GM12891 (cell line): ENCODE data around the gene CGB1.
A peak's percentile ranks its signal among the peaks of the same experiment; 100 is the strongest.

Experiments
- DNase-seq: peaks from one replicate; pipeline ENCODE4 v3.0.0; 2011; ENCODE audit warnings: low spot score; ENCODE audit not compliant: insufficient read length
- FAIRE-seq: peaks from 2 replicates; lab custom pipeline; 2011; peaks lifted over from hg19 to GRCh38; lab: Jason Lieb, UNC
- PAX5 ChIP-seq: IDR thresholded peaks from 2 replicates; pipeline ENCODE4 v1.6.1; 2011; ENCODE audit warnings: low read length, moderate library complexity, mild to moderate bottlenecking; ENCODE audit not compliant: insufficient read depth, severe bottlenecking
- POLR2A ChIP-seq: IDR thresholded peaks from 2 replicates; pipeline ENCODE4 v1.6.1; 2011; ENCODE audit warnings: low read depth, low read length, control low read depth
- POLR2AphosphoS5 ChIP-seq: IDR thresholded peaks from 2 replicates; pipeline ENCODE4 v1.6.1; 2011; ENCODE audit warnings: low read depth, low read length, control low read depth
- POU2F2 ChIP-seq: IDR thresholded peaks from 2 replicates; pipeline ENCODE4 v1.6.1; 2011; ENCODE audit warnings: low read depth, mild to moderate bottlenecking, control low read depth, low read length, moderate library complexity
- SPI1 ChIP-seq: IDR thresholded peaks from 2 replicates; pipeline ENCODE4 v1.6.1; 2011; ENCODE audit warnings: low read depth, low read length, control low read depth
- TAF1 ChIP-seq: IDR thresholded peaks from 2 replicates; pipeline ENCODE4 v1.6.1; 2011; ENCODE audit warnings: low read depth, low read length, control low read depth

CGB1 gene

DNA sequence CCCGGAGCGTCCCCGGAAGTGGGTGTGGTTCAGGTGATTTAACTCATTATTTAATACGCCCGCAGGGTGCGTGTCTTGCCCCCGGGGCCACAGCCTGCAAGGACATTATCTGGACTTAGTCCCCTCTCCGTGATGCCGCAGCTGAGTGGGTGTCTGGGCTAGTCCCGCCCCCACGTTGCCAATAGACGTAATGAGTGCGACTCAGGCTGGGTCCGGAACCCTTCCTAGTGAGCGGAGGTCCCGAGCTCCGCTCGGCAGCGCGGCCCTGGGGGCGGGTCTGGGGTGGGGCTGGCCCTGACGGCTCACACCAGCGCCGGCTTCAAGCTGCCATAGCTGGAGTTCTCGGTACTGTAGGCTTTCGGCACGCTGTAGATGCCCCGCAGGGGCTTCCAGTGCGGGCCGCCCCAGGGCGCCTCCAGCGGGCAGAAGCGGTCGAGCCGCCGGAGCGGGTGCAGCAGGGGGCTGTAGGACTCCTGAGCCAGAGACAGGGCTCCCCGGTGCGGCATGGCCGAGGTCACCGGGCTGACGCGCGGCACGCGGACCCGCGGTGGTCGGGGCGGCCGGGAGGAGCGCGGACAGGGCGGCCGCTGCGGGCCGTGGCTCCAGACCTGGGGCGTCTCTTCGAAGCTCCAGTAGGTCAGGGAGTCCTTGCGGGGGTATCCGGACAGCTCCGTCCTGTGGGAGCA, 18.9 kb downstream of the CGB1 start:
- FAIRE-seq = peak; percentile 45
- peak; percentile 89 for DNase-seq
- TF ChIP-seq SPI1 = no peak
- no peak for TF ChIP-seq TAF1
- no peak for TF ChIP-seq PAX5
- no peak for TF ChIP-seq POU2F2
- TF ChIP-seq POLR2AphosphoS5 = no peak
- TF ChIP-seq POLR2A = no peak

DNA sequence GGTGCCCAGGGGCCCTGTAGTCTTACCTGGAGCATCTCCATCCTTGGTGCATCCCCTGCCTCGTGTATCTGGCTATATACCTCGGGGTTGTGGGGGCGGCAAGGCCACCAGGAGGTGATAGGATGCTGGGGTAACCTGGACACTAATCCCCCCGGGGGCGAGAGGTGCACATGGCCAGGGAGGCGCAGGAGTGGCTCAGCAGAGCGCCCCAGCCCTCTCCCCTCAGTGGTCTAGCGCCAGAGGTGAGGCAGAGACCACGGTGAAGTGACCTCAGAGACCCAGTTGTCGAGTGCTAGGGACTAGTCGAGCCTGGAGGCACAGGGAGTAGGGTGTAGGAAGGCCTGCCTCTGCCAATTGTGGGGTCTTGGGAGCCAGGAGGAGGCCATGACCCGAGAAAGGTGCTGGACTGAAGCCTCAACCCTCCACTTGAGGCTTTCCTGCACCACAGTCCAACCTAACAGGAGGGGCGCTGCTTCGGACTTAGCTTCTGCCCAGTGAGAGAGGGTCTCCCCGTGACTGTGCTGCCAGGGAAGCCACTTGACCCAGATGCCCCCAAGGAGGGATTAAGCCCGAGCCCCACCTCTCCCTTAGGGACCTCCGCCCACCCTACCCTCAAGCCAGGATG, 19.5 kb downstream of the CGB1 start, which contains the start of gene LHB:
Gene LHB (minus strand): TSS at position 51 of the 625 bp plus-strand sequence. CDS start 10 bp downstream, at position 41.
- no peak for FAIRE-seq
- TF ChIP-seq PAX5 (no peak), POU2F2 (no peak), TAF1 (no peak), POLR2AphosphoS5 (no peak), SPI1 (no peak), POLR2A (no peak)
- no peak for DNase-seq

DNA sequence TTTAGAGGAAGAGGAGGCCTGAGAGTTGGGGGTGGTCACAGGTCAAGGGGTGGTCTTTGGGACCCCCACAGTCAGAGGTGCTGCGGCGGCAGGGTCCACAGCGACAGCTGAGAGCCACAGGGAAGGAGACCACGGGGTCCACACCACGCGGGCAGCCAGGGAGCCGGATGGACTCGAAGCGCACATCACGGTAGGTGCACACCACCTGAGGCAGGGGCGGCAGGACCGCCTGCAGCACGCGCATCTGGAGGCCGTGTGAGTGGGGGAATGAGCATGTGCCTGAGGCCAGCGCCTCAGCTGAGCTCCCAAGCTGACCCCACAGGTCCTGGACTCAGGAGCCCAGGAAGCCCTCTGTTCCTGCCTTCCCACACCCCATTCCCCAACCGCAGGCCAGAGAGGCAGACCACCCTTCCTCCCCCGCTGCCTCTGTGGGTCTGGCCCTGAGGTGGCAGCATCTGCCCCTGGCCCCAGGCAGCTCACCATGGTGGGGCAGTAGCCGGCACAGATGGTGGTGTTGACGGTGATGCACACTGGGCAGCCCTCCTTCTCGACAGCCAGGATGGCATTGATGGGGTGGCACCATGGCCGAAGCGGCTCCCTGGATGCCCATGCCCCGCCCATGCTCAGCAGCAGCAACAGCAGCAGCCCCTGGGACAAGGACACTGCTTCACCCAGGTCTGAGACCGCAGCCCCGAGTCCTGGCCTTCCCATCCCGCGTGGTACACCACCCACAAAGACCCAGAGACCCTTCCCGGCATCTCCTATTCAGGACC, 20.4 kb downstream of the CGB1 start:
- TF ChIP-seq POU2F2 = no peak
- TF ChIP-seq PAX5 = no peak
- TF ChIP-seq SPI1 = no peak
- TF ChIP-seq TAF1 = no peak
- TF ChIP-seq POLR2A = no peak
- no peak for TF ChIP-seq POLR2AphosphoS5
- DNase-seq (no peak), FAIRE-seq (no peak)

DNA sequence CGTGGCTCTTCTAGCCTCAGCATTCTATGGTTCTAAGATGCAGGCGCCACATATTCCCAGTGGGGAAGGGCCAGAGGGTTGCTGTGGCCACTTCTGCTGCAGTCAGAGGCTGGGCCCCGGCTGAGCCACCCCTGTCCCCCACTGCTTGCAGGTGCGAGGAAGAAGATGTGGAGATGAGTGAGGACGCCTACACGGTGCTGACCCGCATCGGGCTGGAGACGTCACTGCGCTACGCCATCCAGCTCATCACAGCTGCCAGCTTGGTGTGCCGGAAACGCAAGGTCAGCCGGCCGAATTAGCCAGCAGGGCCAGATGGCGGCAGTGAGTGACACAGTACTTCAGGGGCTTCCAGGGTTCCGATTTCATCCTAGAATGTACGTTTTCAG, 21.8 kb downstream of the CGB1 start:
- no peak for FAIRE-seq
- no peak for DNase-seq
- TF ChIP-seq PAX5 (no peak), POLR2A (no peak), POLR2AphosphoS5 (no peak), SPI1 (no peak), POU2F2 (no peak), TAF1 (no peak)

DNA sequence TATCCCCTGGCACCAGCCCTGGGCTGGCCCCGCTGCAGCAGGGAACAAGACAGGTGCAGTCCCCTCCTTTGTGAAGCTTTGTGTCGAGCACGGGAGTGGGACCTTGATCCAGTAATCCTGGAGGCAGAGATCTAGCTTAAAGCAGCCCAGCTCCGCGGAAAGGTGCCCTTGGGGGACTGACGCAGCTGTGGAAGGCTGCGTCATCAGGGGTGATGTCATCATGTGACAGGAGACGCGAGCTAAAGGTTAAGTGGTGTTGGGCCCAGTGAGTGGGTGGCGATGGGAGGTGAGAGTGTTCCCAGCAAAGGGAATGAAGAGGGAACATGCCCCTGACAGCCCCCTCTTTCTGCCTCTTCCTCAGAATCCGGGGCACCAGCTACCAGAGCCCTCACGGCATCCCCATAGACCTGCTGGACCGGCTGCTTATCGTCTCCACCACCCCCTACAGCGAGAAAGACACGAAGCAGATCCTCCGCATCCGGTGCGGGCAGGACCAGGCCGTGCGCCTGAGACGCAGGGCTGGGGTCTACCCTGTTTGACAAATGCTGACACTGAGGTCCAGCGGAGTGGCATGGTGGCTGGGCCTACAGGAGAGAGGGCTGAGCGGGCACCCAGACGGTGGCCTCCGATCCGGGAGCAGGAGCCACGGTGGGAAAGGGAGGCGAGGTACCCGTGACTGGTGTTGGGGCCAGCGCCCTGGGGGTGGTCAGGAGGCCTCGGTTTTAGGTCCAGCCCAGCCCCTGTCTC, 22.4 kb downstream of the CGB1 start:
- TF ChIP-seq PAX5 (no peak), TAF1 (no peak), POU2F2 (no peak), POLR2A (no peak), SPI1 (no peak), POLR2AphosphoS5 (no peak)
- FAIRE-seq (no peak), DNase-seq (no peak)

DNA sequence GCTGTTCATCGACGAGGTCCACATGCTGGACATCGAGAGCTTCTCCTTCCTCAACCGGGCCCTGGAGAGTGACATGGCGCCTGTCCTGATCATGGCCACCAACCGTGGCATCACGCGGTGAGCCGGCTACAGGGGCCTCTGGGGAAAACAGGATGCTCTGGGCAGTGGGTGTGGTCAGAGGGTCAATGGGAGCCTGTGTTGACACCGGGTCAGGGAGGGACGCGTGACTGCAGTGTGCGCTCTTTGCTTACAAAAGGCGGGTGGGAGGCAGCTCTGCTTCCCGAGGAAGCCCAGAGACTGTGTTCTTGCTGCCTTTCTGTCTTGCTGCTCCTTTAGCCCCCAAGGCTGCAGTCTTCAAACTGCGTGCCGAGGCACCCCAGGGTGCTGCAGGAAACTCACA, 25.5 kb downstream of the CGB1 start:
- TF ChIP-seq SPI1 (no peak), TAF1 (no peak), POLR2A (no peak), POU2F2 (no peak), POLR2AphosphoS5 (no peak)
- DNase-seq = no peak
- no peak for FAIRE-seq

DNA sequence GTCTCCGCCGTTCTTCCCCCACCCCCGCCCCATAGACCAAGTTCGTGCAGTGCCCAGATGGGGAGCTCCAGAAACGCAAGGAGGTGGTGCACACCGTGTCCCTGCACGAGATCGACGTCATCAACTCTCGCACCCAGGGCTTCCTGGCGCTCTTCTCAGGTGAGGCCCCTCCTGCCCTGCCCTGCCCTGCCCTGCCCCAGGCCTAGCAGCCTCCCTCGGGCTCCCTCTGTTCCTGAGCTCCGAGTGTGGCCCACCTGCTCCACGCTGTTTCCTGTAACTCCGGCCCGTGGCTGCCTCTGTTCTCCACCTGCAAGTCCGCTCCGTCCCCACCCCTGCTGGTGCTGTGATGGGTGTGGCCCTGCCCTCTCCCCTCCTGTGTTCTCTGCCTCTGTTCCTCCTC, 26.2 kb downstream of the CGB1 start:
- FAIRE-seq (no peak), DNase-seq (no peak)
- TF ChIP-seq POU2F2 = no peak
- no peak for TF ChIP-seq POLR2A
- TF ChIP-seq TAF1 = no peak
- TF ChIP-seq POLR2AphosphoS5 = no peak
- no peak for TF ChIP-seq SPI1
- no peak for TF ChIP-seq PAX5

DNA sequence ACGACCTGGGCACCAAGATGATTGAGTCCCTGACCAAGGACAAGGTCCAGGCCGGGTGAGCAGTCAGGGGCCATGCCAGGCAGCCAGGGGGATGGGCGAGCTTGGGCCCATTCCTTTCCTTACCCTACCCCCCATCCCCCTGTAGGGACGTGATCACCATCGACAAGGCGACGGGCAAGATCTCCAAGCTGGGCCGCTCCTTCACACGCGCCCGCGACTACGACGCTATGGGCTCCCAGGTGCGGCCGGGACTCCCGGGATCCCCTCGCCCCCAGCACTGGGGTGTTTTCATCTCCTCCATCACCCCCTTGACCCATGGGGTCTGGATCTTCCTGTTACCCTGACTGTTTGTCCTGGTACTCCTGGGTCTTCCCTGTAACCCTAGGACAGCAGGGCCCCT, 26.9 kb downstream of the CGB1 start:
- FAIRE-seq (no peak), DNase-seq (no peak)
- TF ChIP-seq POLR2A = no peak
- no peak for TF ChIP-seq POU2F2
- TF ChIP-seq TAF1 = no peak
- TF ChIP-seq POLR2AphosphoS5 = no peak
- TF ChIP-seq SPI1 = no peak
